Activated naive CD8-positive, alpha-beta T cell treated with anti-CD3 and anti-CD28 coated beads for 36 hours (primary cell): Measurements from ENCODE around the gene HSPBAP1. TPM values are rescaled to one million over a fixed set of nuclear protein-coding genes. Genes with fewer than 3 reads are reported as not detected.
"Not testable (repeated sequence)": the region's sequence is repeated elsewhere in the genome, so short reads cannot be mapped to it uniquely, and the experiment has no call there.

Experiments used
- DNase-seq: peaks from one replicate; pipeline ENCODE4 v3.0.0; 2021
- H3K27ac Mint-ChIP-seq: one replicate; pipeline ENCODE4 v1.8.0; 2022; ENCODE audit warnings: mild to moderate bottlenecking, moderate library complexity, mixed read lengths
- H3K27me3 Mint-ChIP-seq: one replicate; pipeline ENCODE4 v1.8.0; 2022; ENCODE audit warnings: mild to moderate bottlenecking, mixed read lengths
- H3K36me3 Mint-ChIP-seq: one replicate; pipeline ENCODE4 v1.8.0; 2021; ENCODE audit warnings: mild to moderate bottlenecking, mixed read lengths
- H3K4me1 Mint-ChIP-seq: one replicate; pipeline ENCODE4 v1.8.0; 2021; ENCODE audit warnings: mixed read lengths
- H3K4me3 Mint-ChIP-seq: one replicate; pipeline ENCODE4 v1.8.0; 2022; ENCODE audit warnings: mild to moderate bottlenecking, moderate library complexity, mixed read lengths
- H3K9me3 Mint-ChIP-seq: one replicate; pipeline ENCODE4 v1.8.0; 2022; ENCODE audit warnings: mixed read lengths
- total RNA-seq, 2 experiments: library from RNA; stranded (reverse); gene quantifications; one replicate each; pipeline ENCODE4 v1.2.3, GENCODE V29; 2021

The HSPBAP1 gene
- total RNA-seq, 2 experiments from 2014 or later: 5.9 to 6.0 TPM

DNA sequence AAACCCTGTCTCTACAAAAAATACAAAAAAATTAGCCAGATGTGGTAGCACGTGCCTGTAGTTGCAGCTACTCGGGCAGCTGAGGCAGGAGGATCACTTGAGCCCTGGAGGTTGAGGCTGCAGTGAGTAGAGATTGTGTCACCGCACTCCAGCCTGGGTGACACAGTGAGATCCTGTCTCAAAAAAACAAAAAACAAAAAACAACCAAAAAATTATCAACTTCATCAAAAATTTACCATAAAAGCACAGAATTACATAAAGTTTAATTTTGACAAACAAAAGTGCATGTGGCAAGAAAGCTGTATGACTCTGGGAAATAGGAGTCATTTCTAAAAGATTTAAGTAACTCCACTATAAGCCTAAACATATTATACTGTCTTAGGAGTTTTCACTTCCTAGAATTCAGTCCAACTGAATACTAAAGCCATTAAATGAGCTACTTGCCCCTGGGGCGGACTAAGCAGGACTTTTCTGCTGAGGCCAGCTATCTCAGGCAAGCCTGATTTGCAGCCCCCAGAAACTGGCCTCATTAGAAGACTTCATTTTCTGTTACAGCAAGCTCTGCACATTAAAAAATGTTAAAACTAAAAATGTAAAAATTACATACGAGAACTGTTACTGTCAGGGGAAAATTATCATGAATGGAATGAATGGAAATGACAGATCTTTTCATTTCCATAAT is 23.0 kb downstream of the HSPBAP1 start:
- no peak for DNase-seq

DNA sequence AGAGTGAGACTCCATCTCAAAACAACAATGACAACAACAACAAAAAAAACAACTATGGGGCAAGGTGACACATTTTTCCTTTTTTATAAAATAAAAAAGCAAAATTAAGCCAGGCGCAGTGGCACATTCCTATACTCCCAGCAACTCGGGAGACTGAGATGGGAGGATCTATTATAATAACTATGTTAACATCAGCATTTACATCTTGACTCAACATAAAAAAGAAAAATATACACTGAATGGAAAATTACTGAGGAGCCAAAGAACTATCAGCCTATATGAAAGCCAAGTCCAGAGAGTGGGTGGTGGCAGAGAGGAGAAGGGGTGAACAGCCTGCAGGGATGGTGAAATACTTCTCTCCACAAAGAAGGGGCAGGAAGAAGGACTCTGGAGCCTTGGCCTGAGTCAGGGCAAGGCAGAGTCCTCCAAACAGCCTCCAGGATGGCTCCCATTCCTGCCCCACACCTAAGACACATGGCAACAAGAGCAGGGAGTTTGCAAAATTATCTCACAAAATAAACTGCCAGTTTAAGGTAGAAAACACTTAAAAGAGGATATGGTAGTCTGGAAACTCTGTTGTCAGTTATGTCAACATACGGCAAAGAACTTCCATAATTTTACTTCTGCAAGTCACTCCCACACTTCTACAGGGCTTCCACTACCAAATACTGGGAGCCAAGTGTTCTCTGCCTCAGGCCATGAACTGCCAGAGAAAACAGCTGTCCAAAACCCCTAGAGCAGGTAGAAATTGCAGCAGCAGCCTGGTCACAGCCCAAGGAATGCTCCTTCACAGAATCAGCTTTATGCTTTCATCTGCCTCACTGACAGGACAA is 25.9 kb downstream of the HSPBAP1 start:
- no peak overlapping the region for H3K27ac Mint-ChIP-seq

More for the DNA sequence above, 23.0 kb downstream of the HSPBAP1 start:
- H3K36me3 Mint-ChIP-seq: peaks cover 1% of the 10 kb centered on the region
- no peaks in the 10 kb centered on the region for H3K9me3 Mint-ChIP-seq
- no peak overlapping the region for H3K27ac Mint-ChIP-seq
- H3K4me1 Mint-ChIP-seq: no peaks in the 10 kb centered on the region
- no peak overlapping the region for H3K4me3 Mint-ChIP-seq
- H3K27me3 Mint-ChIP-seq: no peaks in the 10 kb centered on the region

DNA sequence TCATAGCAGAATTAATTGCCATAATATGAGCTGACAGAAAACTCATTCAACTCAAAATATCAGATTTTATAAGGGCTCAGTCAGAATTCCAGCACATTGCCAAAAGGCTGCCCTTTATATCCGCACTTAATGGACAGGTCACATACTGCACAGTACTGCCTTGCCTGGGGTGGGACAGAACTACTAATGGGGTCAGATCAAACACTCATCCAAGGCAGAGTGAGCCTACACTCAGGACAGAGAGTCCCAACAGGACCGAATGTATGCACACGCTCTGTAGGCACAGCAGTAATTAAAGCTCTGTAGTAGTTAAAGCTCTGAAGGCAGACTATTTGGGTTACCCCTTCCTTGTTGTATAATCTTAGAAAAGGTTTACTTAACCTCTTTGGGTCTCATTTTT is 27.2 kb downstream of the HSPBAP1 start:
- H3K27me3 Mint-ChIP-seq: no peaks in the 10 kb centered on the region
- H3K4me3 Mint-ChIP-seq: no peak overlapping the region
- no peak overlapping the region for H3K27ac Mint-ChIP-seq
- DNase-seq: no peak
- H3K36me3 Mint-ChIP-seq: peaks cover 8% of the 10 kb centered on the region
- no peaks in the 10 kb centered on the region for H3K4me1 Mint-ChIP-seq
- no peaks in the 10 kb centered on the region for H3K9me3 Mint-ChIP-seq

More for the DNA sequence above, 25.9 kb downstream of the HSPBAP1 start:
- Mint-ChIP-seq H3K9me3 (no peaks in the 10 kb centered on the region), H3K4me1 (no peaks in the 10 kb centered on the region), H3K4me3 (no peak overlapping the region), H3K36me3 (peaks cover 6% of the 10 kb centered on the region), H3K27me3 (no peaks in the 10 kb centered on the region)
- no peak for DNase-seq

DNA sequence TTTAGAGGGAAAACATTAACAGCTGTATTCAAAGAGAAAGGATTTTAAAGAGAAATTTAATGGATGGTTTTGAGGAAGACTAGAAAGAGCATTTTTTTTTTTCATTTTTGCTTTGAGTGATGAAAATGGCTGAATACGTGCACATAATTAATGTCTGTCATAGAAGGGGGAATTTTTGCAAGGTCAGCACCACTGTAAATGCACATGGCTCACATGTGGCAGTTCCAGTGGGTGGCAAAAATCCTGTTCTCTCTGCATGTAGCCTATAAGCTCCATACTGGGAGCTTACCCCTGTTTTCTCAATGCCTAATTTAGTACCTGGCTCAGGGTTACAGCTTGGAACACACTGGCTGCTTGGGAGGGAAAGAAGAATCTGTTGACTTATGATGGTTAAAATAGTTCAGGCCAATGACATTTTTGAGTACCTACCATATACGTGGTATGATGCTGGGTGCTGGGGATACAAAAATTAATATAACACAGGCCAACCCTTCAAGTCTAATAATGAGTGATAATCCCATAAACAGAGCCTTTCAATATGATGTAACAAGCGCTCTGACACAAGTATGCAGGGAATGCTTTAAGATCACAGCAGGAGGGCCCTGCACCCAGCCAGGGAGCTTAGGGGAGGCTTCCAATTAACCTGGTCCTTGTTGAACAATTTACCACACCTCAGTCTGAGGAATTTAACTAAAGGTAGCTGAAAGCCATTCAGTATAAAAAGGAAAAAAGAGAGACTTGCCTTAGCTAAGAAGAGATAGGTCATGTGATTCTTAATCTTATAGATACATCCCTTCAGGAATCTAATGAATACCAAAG is 33.0 kb downstream of the HSPBAP1 start:
- no peak overlapping the region for H3K4me3 Mint-ChIP-seq
- H3K4me1 Mint-ChIP-seq: peaks cover 3% of the 10 kb centered on the region
- no peaks in the 10 kb centered on the region for H3K9me3 Mint-ChIP-seq
- peaks cover 6% of the 10 kb centered on the region for H3K36me3 Mint-ChIP-seq
- no peak overlapping the region for H3K27ac Mint-ChIP-seq
- no peak for DNase-seq
- H3K27me3 Mint-ChIP-seq: no peaks in the 10 kb centered on the region

DNA sequence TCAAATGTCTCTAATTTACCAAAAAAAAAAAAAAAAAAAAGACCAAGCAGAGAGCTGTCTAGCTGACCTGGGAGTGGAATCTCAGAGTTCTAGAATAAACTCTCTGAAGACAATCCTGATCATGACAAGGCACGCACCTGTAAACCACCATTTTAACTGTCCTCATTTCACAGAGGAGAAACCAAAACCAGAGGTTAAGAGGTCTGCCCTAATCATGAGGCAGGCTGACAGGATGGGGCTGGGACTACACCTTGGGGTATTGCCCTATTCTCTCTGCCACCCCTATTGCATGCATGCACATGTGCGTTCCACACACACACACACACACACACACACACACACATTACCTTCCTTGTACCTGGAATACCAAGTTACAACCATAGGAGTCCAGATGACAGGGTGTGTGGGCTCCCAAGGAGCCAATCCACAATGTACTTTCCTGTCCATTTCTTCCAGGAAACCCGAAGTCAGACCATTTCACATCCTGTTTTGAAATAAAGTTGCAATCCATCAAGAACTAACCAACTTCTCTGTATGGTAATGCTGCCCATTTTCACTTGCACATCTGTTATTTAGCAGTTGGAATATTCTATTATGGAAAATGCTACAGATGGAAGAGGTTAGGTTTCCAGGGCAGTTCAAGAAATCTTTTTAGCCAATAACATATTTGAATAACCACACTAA is 34.6 kb downstream of the HSPBAP1 start:
- peaks cover 7% of the 10 kb centered on the region for H3K36me3 Mint-ChIP-seq
- no peak overlapping the region for H3K4me3 Mint-ChIP-seq
- no peak overlapping the region for H3K27ac Mint-ChIP-seq
- DNase-seq: no peak
- H3K9me3 Mint-ChIP-seq: no peaks in the 10 kb centered on the region
- peaks cover 3% of the 10 kb centered on the region for H3K4me1 Mint-ChIP-seq
- H3K27me3 Mint-ChIP-seq: no peaks in the 10 kb centered on the region

DNA sequence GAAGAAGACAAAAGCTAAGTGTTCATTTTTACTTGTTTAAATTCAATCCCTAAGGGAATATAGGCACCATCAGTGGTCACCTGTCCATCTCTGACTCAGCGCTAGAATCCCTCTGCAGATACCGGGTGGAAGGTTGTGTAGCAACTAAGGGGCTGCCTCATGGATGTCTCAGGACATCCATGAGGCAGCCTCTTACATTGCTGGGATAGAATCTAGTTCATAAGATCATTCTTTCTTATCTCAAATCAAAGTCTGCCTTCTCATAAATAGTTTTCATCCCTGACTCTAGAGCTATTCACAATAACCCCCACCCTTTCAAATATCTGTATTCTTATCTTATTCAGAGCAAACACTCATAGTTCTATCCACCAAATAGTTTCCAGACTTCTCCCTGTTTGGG is 38.1 kb downstream of the HSPBAP1 start:
- peaks cover 3% of the 10 kb centered on the region for H3K4me1 Mint-ChIP-seq
- H3K27ac Mint-ChIP-seq: no peak overlapping the region
- no peak overlapping the region for H3K4me3 Mint-ChIP-seq

DNA sequence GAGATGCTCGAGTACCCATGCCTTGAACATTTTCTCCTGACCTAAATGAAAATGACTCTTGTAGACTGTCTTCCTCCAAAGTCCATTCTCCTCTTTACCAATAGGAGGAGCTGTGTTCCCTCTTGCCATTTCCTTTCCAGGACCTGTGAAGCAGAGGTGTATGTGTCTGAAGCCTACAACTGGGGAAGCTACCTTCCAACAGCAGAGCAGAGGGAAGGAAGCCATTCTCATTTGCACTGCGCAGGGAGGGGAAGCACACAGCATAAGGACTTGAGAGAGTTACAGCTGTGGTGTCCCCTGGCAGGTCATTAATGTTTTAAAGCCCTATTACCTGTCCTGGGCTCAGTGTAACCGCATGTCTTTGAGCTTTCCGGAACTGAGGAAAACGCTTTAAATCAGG is 38.7 kb downstream of the HSPBAP1 start:
- no peak for DNase-seq
- H3K36me3 Mint-ChIP-seq: peaks cover 7% of the 10 kb centered on the region
- peaks cover 3% of the 10 kb centered on the region for H3K4me1 Mint-ChIP-seq
- H3K27ac Mint-ChIP-seq: no peak overlapping the region
- H3K9me3 Mint-ChIP-seq: no peaks in the 10 kb centered on the region
- no peaks in the 10 kb centered on the region for H3K27me3 Mint-ChIP-seq
- no peak overlapping the region for H3K4me3 Mint-ChIP-seq

More for the DNA sequence above, 38.1 kb downstream of the HSPBAP1 start:
- DNase-seq: no peak
- peaks cover 7% of the 10 kb centered on the region for H3K36me3 Mint-ChIP-seq
- H3K9me3 Mint-ChIP-seq: no peaks in the 10 kb centered on the region
- H3K27me3 Mint-ChIP-seq: no peaks in the 10 kb centered on the region

DNA sequence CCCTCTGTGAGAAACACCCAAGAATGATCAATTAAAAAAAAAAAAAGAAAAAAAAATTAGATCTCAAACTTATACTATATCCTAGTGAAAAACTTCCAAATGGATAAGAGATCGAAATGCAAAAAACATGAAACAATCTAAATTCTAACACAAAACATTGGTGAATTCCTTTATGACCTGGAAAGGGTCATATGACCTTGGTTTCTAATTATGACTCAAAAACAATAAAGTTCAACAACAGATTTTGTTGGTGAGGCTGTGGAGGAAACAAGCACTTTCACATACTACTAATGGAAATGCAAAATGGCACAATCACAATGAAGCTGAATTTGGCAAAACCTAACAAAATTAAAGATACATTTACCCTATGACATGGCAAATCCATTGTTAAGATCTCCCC is 45.3 kb downstream of the HSPBAP1 start:
- DNase-seq: no peak
- peaks cover 1% of the 10 kb centered on the region for H3K9me3 Mint-ChIP-seq
- no peak overlapping the region for H3K4me3 Mint-ChIP-seq
- H3K27me3 Mint-ChIP-seq: no peaks in the 10 kb centered on the region
- peaks cover 19% of the 10 kb centered on the region for H3K36me3 Mint-ChIP-seq
- no peak overlapping the region for H3K27ac Mint-ChIP-seq
- H3K4me1 Mint-ChIP-seq: peaks cover 3% of the 10 kb centered on the region

DNA sequence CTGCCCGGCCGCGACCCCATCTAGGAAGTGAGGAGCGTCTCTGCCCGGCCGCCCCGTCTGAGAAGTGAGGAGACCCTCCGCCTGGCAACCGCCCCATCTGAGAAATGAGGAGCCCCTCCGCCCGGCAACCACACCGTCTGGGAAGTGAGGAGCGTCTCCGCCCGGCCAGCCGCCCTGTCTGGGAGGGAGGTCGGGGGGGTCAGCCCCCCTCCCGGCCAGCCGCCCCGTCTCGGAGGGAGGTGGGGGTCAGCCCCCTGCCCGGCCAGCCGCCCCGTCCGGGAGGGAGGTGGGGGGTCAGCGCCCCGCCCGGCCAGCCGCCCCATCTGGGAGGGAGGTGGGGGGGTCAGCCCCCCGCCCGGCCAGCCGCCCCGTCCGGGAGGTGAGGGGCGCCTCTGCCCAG is 46.3 kb downstream of the HSPBAP1 start:
- peaks cover 29% of the 10 kb centered on the region for H3K36me3 Mint-ChIP-seq
- H3K4me1 Mint-ChIP-seq, H3K27me3 Mint-ChIP-seq, DNase-seq, H3K27ac Mint-ChIP-seq, H3K4me3 Mint-ChIP-seq, H3K9me3 Mint-ChIP-seq: not testable (repeated sequence)

DNA sequence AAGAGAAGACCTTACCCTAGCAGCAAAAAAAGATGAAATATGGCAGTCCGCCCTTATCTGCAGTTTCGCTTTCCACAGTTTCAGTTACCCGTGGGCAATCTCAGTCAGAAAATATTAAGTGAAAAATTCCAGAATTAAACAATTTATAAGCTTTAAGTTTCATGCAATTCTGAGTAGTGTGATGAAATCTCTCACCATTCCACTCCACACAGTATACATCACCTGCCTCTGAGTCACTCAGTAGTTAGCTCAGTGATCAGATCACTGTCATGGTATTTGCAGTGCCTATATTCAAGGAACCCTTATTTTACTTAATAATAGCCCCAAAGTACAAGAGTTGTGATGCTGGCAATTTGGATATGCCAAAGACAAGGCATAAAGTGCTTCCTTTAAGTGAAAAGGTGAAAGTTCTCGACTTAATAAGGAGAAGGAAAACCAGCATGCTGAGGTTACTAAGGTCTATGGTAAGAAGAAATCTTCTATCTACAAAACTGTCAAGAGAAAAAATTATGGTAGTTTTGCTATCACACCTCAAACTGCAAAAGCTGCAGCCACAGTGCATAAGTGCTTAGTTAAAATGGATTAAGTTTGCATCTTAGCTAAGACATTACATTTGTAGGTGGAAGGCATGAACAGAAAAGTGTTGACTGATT is 48.1 kb downstream of the HSPBAP1 start:
- Mint-ChIP-seq H3K4me3 (no peak overlapping the region), H3K27me3 (no peaks in the 10 kb centered on the region), H3K27ac (no peak overlapping the region), H3K9me3 (peaks cover 1% of the 10 kb centered on the region), H3K4me1 (peaks cover 3% of the 10 kb centered on the region), H3K36me3 (peaks cover 35% of the 10 kb centered on the region)
- no peak for DNase-seq

DNA sequence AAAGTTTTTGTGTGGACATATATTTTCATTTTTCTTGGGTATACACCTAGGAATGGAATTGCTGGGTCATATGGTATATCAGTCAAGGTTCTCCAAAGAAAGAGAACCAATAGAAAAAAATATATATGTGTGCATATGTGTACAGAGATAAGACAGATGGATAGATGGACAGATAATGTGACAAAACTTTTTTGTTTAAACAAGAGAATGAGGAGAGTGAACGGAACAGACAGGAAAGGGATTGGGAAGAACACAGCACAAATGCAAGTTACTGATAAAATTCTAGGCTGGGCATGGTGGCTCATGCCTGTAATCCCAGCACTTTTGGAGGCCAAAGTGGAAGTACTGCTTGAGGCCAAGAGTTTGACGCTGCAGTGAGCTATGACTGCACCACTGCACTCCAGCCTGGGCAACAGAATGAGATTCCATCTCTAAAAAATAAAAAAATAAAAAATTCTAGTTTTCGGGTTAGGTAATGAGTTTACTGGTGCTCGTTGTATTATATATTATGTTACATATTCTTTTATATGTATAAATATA is 50.0 kb downstream of the HSPBAP1 start:
- H3K27ac Mint-ChIP-seq: no peak overlapping the region

DNA sequence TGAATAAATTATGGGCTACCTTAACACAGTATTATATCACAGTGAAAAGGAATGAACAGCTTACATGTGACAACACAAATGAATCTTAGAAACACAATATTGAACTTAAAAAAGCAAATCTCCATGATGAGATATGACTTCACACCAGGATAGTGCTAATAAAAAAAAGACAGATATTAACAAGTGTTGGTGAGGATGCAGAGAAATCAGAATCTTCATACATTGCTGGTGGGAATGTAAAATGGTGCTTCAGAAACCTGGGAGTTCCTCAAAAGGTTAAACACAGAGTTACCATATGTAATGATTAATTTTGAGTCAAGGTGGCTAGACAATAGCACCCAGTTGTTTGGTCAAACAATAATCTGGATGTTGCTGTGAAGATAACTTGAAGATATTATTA is 51.4 kb downstream of the HSPBAP1 start:
- no peak overlapping the region for H3K27ac Mint-ChIP-seq
- no peaks in the 10 kb centered on the region for H3K27me3 Mint-ChIP-seq
- no peak overlapping the region for H3K4me3 Mint-ChIP-seq
- no peak for DNase-seq
- H3K4me1 Mint-ChIP-seq: peaks cover 3% of the 10 kb centered on the region
- peaks cover 55% of the 10 kb centered on the region for H3K36me3 Mint-ChIP-seq
- H3K9me3 Mint-ChIP-seq: peaks cover 1% of the 10 kb centered on the region

More for the DNA sequence above, 50.0 kb downstream of the HSPBAP1 start:
- peaks cover 3% of the 10 kb centered on the region for H3K4me1 Mint-ChIP-seq
- H3K27me3 Mint-ChIP-seq: no peaks in the 10 kb centered on the region
- H3K36me3 Mint-ChIP-seq: peaks cover 49% of the 10 kb centered on the region
- no peak for DNase-seq
- peaks cover 1% of the 10 kb centered on the region for H3K9me3 Mint-ChIP-seq
- no peak overlapping the region for H3K4me3 Mint-ChIP-seq

DNA sequence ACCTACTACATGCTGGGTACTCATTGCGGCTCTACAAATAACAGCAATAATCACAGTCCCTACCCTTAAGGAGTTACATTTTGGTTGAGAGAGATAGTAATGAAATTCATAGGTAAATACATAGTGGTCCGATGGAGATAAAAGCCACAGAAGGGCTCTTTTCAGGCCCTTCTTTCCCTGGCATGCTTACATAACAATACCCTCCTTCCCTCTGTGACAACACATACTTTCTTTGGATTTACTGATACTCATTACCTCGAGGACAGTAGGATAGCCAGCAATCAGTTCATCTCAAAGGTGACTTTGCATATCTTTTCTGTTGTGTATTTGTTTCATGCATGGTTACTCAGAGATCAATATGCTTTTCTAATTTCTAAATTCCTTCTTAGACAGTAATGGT is 54.5 kb downstream of the HSPBAP1 start:
- Mint-ChIP-seq H3K27ac (no peak overlapping the region), H3K36me3 (peaks cover 50% of the 10 kb centered on the region), H3K27me3 (no peaks in the 10 kb centered on the region), H3K4me1 (no peaks in the 10 kb centered on the region), H3K4me3 (no peak overlapping the region), H3K9me3 (peaks cover 1% of the 10 kb centered on the region)
- no peak for DNase-seq
